ENCODE measurements around the gene PLCXD3. TPM values are rescaled to one million over a fixed set of nuclear protein-coding genes. Genes with fewer than 3 reads are reported as not detected.

Gene PLCXD3
- total and polyA plus RNA-seq, 2 of the 4 experiments (the other 2 are of a cell fraction): under 0.01 to 0.02 TPM

- H2BK20ac ChIP-seq (ENCODE audit: low read depth, low read length): peak overlapping the region; percentile 60
- intact Hi-C loops (cut with micrococcal nuclease): loop anchor here (5.0 kb wide), 1 partner anchor 135 kb away; no protein-coding TSS in a partner anchor
- peak overlapping the region; percentile 17 for H2BK5ac ChIP-seq (ENCODE audit: low read depth, low read length, poor library complexity, severe bottlenecking)
- DNase-seq (no peak), ATAC-seq (ENCODE audit: low read depth) (no peak)
- no TSS peak for BruUV-seq (replicated peaks)
- H3K9me3 ChIP-seq (ENCODE audit: control insufficient read depth, insufficient read depth, low read length): no peaks in the 10 kb centered on the region
- peak overlapping the region; percentile 85; the same call in 1 of the 2 replicates for H3K18ac ChIP-seq (ENCODE audit: low read depth, low read length)
- POLR2A ChIA-PET (ENCODE audit: unreplicated experiment): no interaction called here
- in situ Hi-C loops (cut with MboI; ENCODE audit: low sequenced_read_pairs): no loop called here
- peak overlapping the region; percentile 14; the same call in 1 of the 2 replicates for H2AK5ac ChIP-seq (ENCODE audit: low read depth, low read length)
- no peak overlapping the region for H3K27ac ChIP-seq (ENCODE audit: insufficient read depth, low read length)
- peak overlapping the region; percentile 13; the same call in 1 of the 2 replicates for H4K91ac ChIP-seq (ENCODE audit: insufficient read depth, low read depth, low read length)
- H3K4ac ChIP-seq (ENCODE audit: low read depth, low read length): peak overlapping the region; percentile 42; the same call in 1 of the 2 replicates
- peak overlapping the region; percentile 57; the same call in 1 of the 2 replicates for H4K5ac ChIP-seq (ENCODE audit: low read depth, low read length)
- WGBS, 2 experiments (ENCODE audit: extremely low coverage in 2 of 2, insufficient read length in 1 of 2): no CpG with 5 or more reads among the region's 2 CpGs
- H2AFZ ChIP-seq (replicated peaks; ENCODE audit: low read length, poor library complexity): no peak overlapping the region
- no peaks in the 10 kb centered on the region for H3K36me3 ChIP-seq (ENCODE audit: control insufficient read depth, insufficient read depth, low read length)
- no peak overlapping the region for H3K4me2 ChIP-seq (ENCODE audit: low read depth, low read length)
- no peaks in the 10 kb centered on the region for H3K27me3 ChIP-seq (ENCODE audit: control insufficient read depth, insufficient read depth, low read length)
- dilution Hi-C loops (cut with HindIII; ENCODE audit: low sequenced_read_pairs, unreplicated experiment): no loop called here
- no peaks in the 10 kb centered on the region for H3K79me1 ChIP-seq (ENCODE audit: low read depth in 1 of 2, low read length in 2 of 2)
- CTCF ChIA-PET: no interaction called here
- peaks cover 4% of the 10 kb centered on the region for H3K9me1 ChIP-seq (ENCODE audit: insufficient read depth, low read length)
- peak overlapping the region; percentile 64 for H2BK120ac ChIP-seq (ENCODE audit: low read depth, low read length)
- no peak overlapping the region; the same call in 1 of the 2 replicates for H3K14ac ChIP-seq (replicated peaks; ENCODE audit: low read depth, low read length)
- no peak overlapping the region for H3K56ac ChIP-seq (ENCODE audit: extremely low read depth, insufficient read depth, low read length)
- peaks cover 8% of the 10 kb centered on the region for H3K4me1 ChIP-seq (ENCODE audit: control insufficient read depth, insufficient read depth, low read length)
- H2BK15ac ChIP-seq (ENCODE audit: low read depth, low read length): 0 out of 3 replicates have a peak overlapping the region, but pooled peaks have one; percentile 12
- H2AK9ac ChIP-seq (replicated peaks; ENCODE audit: low read depth, low read length, poor library complexity): no peak overlapping the region
- H3K23ac ChIP-seq (ENCODE audit: low read depth, low read length): no peak overlapping the region; the same call in 1 of the 2 replicates
- H4K20me1 ChIP-seq (ENCODE audit: insufficient read depth, low read length): no peaks in the 10 kb centered on the region
- no peak overlapping the region for H3K9ac ChIP-seq (ENCODE audit: low read depth, low read length)
- H4K8ac ChIP-seq (ENCODE audit: low read depth in 2 of 2, low read length in 2 of 2): peak overlapping the region in 1 of 2 experiments; percentile 46; a peak in 2 of 4 replicates
- H3K4me3 ChIP-seq (ENCODE audit: insufficient read depth, low read depth, low read length): no peak overlapping the region
- TF ChIP-seq ELK1 (IDR thresholded peaks at IDR 0.05; ENCODE audit: borderline replicate concordance, low read depth, low read length): no peak
- no peak for TF ChIP-seq NFE2L2 (IDR thresholded peaks at IDR 0.05; ENCODE audit: low read depth, low read length)
- no peak for TF ChIP-seq CHD1 (IDR thresholded peaks at IDR 0.05; ENCODE audit: low read depth, low read length)
- no peak for TF ChIP-seq MAFK (IDR thresholded peaks at IDR 0.05; ENCODE audit: low read depth, low read length)
- no peak for TF ChIP-seq MXI1 (IDR thresholded peaks at IDR 0.05; ENCODE audit: borderline replicate concordance, low read depth, low read length)
- no peak for TF ChIP-seq USF2 (IDR thresholded peaks at IDR 0.05; ENCODE audit: low read depth, low read length)
- TF ChIP-seq FOS (IDR thresholded peaks at IDR 0.05; ENCODE audit: low read depth, low read length): no peak
- TF ChIP-seq SMC3 (IDR thresholded peaks at IDR 0.05; ENCODE audit: low read depth, low read length): no peak
- no peak for TF ChIP-seq POLR2A (IDR thresholded peaks at IDR 0.05; ENCODE audit: low read depth, low read length)
- TF ChIP-seq BHLHE40 (IDR thresholded peaks at IDR 0.05; ENCODE audit: low read depth, low read length): no peak
- no peak for TF ChIP-seq RAD21 (IDR thresholded peaks at IDR 0.05; ENCODE audit: low read length)
- TF ChIP-seq CTCF (conservative IDR thresholded peaks at IDR 0.05; ENCODE audit: low read depth, low read length): no peak
- no peak for TF ChIP-seq CEBPB (IDR thresholded peaks at IDR 0.05; ENCODE audit: low read depth, low read length)
- no peak for TF ChIP-seq MAZ (IDR thresholded peaks at IDR 0.05; ENCODE audit: borderline replicate concordance, low read depth, low read length)
Observed at GRCh38 chr5:41412496-41412895, 97.9 kb downstream of the PLCXD3 start.

Measured in IMR-90 (cell line).